Tibial nerve (tissue), 4 donors: Measurements from ENCODE around the gene LIPA. TPM values are rescaled to one million over a fixed set of nuclear protein-coding genes. Genes with fewer than 3 reads are reported as not detected.

Source experiments
- DNase-seq, 2 donors: peaks; one replicate each; pipeline ENCODE4 v3.0.0-alpha.2; 2019; ENCODE audit warnings: low spot score in 2 of 2
- H3K27ac ChIP-seq, 4 donors: fragments of 200-600 bp; sonication (generic) in 3 of 4; one replicate each; pipeline ENCODE4 v1.5.1; 2017 to 2019; ENCODE audit warnings: mild to moderate bottlenecking in 1 of 4
- H3K27me3 ChIP-seq, 2 donors: fragments of 200-600 bp; sonication (generic) in 1 of 2; one replicate each; pipeline versions ENCODE4 v1.5.1 to v1.6.0; 2017 to 2019
- H3K36me3 ChIP-seq, 3 donors: fragments of 200-600 bp; sonication (generic); one replicate each; pipeline ENCODE4 v1.5.1; 2018 to 2019
- H3K4me1 ChIP-seq, 4 donors: fragments of 200-600 bp; sonication (generic) in 3 of 4; one replicate each; pipeline ENCODE4 v1.5.1; 2017 to 2019
- H3K4me3 ChIP-seq, 4 donors: fragments of 200-600 bp; sonication (generic) in 3 of 4; one replicate each; pipeline ENCODE4 v1.5.1; 2017 to 2019; ENCODE audit warnings: mild to moderate bottlenecking in 1 of 4, moderate library complexity in 1 of 4
- H3K9me3 ChIP-seq, 4 donors: fragments of 200-600 bp; sonication (generic) in 3 of 4; one replicate each; pipeline ENCODE4 v1.5.1; 2017 to 2019
- EP300 ChIP-seq, 2 donors: sonication (generic); formaldehyde crosslinking; IDR thresholded peaks; one replicate each; pipeline ENCODE4 v1.6.1; 2017; ENCODE audit warnings: antibody characterized with exemption in 2 of 2, mild to moderate bottlenecking in 1 of 2
- POLR2A ChIP-seq, 2 donors: fragments of 450-650 bp; IDR thresholded peaks; one replicate each; pipeline ENCODE4 v1.6.1; 2017; ENCODE audit warnings: antibody characterized with exemption in 2 of 2, mild to moderate bottlenecking in 2 of 2, moderate library complexity in 2 of 2
- WGBS, 2 donors: methylation state at CpG; one replicate each; pipeline ENCODE4 v1.1.5; 2018; 5-methylcytosine and 5-hydroxymethylcytosine counted together
- total RNA-seq, 4 donors: library from RNA; depleted of rRNA; stranded (reverse); fragments of >200 nt; gene quantifications; one replicate each; pipeline ENCODE4 v1.1.0, GENCODE V29; 2016
- TF ChIP-seq, protein P1 (sequence below), 5 experiments: fragments of 200-600 bp in 3 of 5; fragments of 450-650 bp in 2 of 5; sonication (generic) in 3 of 5; IDR thresholded peaks; one replicate each; pipeline ENCODE4 v1.5.1; 2016 to 2019; ENCODE audit warnings: antibody characterized with exemption in 5 of 5, mild to moderate bottlenecking in 3 of 5, moderate library complexity in 2 of 5

Gene LIPA
- total RNA-seq, 4 donors from 2014 or later = 36.6 to 57.9 (median 39.5) TPM

GRCh38 chr10:89245802-89246201, 5.8 kb downstream of the LIPA start:
- H3K36me3 ChIP-seq = peaks cover 0 to 10% (median 0%) of the 10 kb centered on the region in 3 donors
- no peaks in the 10 kb centered on the region for H3K27me3 ChIP-seq
- WGBS, 2 donors = 51 to 61% methylated on average over 4 of the region's 4 CpGs
- no peaks in the 10 kb centered on the region for H3K9me3 ChIP-seq
- no peak overlapping the region for H3K4me3 ChIP-seq
- TF ChIP-seq, protein P1, sequence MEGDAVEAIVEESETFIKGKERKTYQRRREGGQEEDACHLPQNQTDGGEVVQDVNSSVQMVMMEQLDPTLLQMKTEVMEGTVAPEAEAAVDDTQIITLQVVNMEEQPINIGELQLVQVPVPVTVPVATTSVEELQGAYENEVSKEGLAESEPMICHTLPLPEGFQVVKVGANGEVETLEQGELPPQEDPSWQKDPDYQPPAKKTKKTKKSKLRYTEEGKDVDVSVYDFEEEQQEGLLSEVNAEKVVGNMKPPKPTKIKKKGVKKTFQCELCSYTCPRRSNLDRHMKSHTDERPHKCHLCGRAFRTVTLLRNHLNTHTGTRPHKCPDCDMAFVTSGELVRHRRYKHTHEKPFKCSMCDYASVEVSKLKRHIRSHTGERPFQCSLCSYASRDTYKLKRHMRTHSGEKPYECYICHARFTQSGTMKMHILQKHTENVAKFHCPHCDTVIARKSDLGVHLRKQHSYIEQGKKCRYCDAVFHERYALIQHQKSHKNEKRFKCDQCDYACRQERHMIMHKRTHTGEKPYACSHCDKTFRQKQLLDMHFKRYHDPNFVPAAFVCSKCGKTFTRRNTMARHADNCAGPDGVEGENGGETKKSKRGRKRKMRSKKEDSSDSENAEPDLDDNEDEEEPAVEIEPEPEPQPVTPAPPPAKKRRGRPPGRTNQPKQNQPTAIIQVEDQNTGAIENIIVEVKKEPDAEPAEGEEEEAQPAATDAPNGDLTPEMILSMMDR (IDR thresholded peaks at IDR 0.05) = peak in 2 of 5 experiments; percentile 13 to 37
- no peak for TF ChIP-seq POLR2A (IDR thresholded peaks at IDR 0.05)
- no peak for TF ChIP-seq EP300 (IDR thresholded peaks at IDR 0.05)
- DNase-seq = no peak
- peak overlapping the region in 1 of 4 donors; percentile 52 for H3K27ac ChIP-seq
- H3K4me1 ChIP-seq = peaks cover 0 to 40% (median 7%) of the 10 kb centered on the region in 4 donors

DNA sequence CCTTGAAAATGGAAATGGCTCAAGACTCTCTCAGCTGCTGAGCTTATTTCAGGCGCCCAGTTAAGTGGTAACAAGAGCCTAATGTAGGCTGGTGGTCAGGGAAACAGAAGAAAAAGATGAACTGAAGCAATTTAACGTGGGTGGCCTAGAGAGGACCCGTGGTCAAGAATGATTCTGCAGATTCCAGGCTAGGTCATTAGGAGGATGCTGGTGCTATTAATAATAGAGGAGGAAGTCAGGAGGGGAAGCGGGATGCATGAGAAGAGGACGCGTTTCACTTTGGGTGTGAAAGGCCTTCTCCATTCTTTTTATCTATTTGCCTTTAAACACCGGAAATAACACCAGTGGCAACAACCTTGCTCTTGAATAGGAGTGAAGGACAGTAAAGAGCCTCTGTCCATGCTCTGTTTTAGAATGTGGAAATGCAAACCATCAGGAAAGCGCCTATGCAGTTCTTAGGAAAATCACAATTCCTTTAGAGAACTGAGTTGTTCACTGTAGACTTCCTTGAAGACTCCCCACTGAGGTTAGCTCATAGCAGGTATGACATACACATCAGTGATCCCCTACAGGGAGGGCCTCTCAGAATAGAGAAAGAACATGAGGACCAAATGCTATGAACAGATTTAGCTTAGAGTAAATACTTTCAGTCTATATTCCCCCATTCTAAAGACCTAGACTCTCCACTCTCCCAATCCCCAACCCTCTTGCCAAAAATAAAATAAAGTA, 8.6 kb downstream of the LIPA start:
- Histone ChIP-seq H3K27ac (peak overlapping the region in 1 of 4 donors; percentile 66), H3K27me3 (no peaks in the 10 kb centered on the region), H3K9me3 (no peaks in the 10 kb centered on the region), H3K4me1 (peaks cover 0 to 24% (median 4%) of the 10 kb centered on the region in 4 donors), H3K4me3 (no peak overlapping the region), H3K36me3 (peaks cover 0 to 27% (median 0%) of the 10 kb centered on the region in 3 donors)
- WGBS, 2 donors = 38 to 50% methylated on average over 8 of the region's 8 CpGs
- peak in 1 of 2 donors; percentile 63 for TF ChIP-seq EP300 (IDR thresholded peaks at IDR 0.05)
- TF ChIP-seq POLR2A (IDR thresholded peaks at IDR 0.05) = no peak
- no peak for DNase-seq

DNA sequence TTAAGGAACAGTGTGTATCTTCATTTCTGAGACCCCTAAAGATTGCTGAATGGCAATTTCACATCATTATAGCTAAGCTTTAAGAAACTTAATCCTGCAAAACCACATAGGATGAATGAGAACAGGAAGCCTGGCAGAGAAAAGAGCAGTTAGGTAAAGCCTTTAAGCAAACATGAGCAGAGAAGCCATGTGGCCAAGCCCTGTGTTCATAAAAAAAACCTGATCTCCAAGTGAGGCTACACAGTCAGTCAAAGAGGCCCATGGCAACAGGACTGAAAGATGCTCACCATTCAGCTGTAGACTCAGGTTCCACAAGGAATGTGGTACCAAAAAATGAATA, 9.3 kb downstream of the LIPA start:
- no peaks in the 10 kb centered on the region for H3K27me3 ChIP-seq
- no peak for TF ChIP-seq POLR2A (IDR thresholded peaks at IDR 0.05)
- TF ChIP-seq EP300 (IDR thresholded peaks at IDR 0.05) = no peak
- TF ChIP-seq, protein P1 (IDR thresholded peaks at IDR 0.05) = no peak
- peaks cover 0 to 27% (median 0%) of the 10 kb centered on the region in 3 donors for H3K36me3 ChIP-seq
- peaks cover 0 to 24% (median 4%) of the 10 kb centered on the region in 4 donors for H3K4me1 ChIP-seq
- H3K27ac ChIP-seq = peak overlapping the region in 1 of 4 donors; percentile 66
- no peak for DNase-seq
- no peaks in the 10 kb centered on the region for H3K9me3 ChIP-seq
- no peak overlapping the region for H3K4me3 ChIP-seq

- Histone ChIP-seq H3K4me1 (peaks cover 0 to 24% (median 4%) of the 10 kb centered on the region in 4 donors), H3K27me3 (no peaks in the 10 kb centered on the region), H3K4me3 (no peak overlapping the region), H3K27ac (peak overlapping the region in 2 of 4 donors; percentile 53 to 66), H3K9me3 (no peaks in the 10 kb centered on the region), H3K36me3 (peaks cover 0 to 27% (median 0%) of the 10 kb centered on the region in 3 donors)
- WGBS, 2 donors = 64 to 70% methylated on average over 3 of the region's 3 CpGs
- TF ChIP-seq, protein P1 (IDR thresholded peaks at IDR 0.05) = no peak
- peak in 1 of 2 donors; percentile 92 for TF ChIP-seq EP300 (IDR thresholded peaks at IDR 0.05)
- no peak for TF ChIP-seq POLR2A (IDR thresholded peaks at IDR 0.05)
- DNase-seq = peak in 1 of 2 donors; percentile 58
Measured at GRCh38 chr10:89241486-89242344, 9.9 kb downstream of the LIPA start.

DNA sequence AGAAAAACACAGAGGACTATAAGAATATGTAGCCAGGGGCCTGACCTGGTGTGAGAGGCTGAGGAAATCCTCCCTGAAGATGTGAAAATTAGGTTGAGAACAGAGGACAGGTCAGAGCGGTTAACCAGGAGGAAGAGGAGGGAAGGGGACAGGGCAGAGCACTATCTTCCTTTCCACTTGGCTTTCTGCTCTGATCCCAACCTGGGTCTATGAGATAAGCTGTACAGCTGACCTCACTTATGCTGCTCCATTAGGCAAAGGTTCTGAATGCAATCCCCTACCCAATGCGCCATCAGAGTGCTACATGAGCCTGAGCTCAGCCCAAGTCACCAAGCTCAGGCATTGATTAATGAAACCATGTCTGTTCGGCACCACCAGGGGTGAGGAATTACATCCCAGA, 10.5 kb downstream of the LIPA start:
- no peaks in the 10 kb centered on the region for H3K9me3 ChIP-seq
- no peak for DNase-seq
- TF ChIP-seq EP300 (IDR thresholded peaks at IDR 0.05) = no peak
- TF ChIP-seq, protein P1 (IDR thresholded peaks at IDR 0.05) = no peak
- no peak for TF ChIP-seq POLR2A (IDR thresholded peaks at IDR 0.05)
- H3K27me3 ChIP-seq = no peaks in the 10 kb centered on the region
- H3K4me1 ChIP-seq = peaks cover 0 to 24% (median 4%) of the 10 kb centered on the region in 4 donors
- peak overlapping the region in 2 of 4 donors; percentile 53 to 66 for H3K27ac ChIP-seq
- WGBS, 2 donors = 88 to 92% methylated on average over 3 of the region's 3 CpGs
- peaks cover 0 to 27% (median 0%) of the 10 kb centered on the region in 3 donors for H3K36me3 ChIP-seq
- no peak overlapping the region for H3K4me3 ChIP-seq
